GM21619 (cell line): Measurements from ENCODE around the gene TRIP4.

Source experiments
- ATAC-seq: cut with Tn5 transposase; IDR thresholded peaks from one replicate; pipeline ENCODE4 v1.9.1; 2021; ENCODE audit not compliant: unreplicated experiment

Gene TRIP4

DNA sequence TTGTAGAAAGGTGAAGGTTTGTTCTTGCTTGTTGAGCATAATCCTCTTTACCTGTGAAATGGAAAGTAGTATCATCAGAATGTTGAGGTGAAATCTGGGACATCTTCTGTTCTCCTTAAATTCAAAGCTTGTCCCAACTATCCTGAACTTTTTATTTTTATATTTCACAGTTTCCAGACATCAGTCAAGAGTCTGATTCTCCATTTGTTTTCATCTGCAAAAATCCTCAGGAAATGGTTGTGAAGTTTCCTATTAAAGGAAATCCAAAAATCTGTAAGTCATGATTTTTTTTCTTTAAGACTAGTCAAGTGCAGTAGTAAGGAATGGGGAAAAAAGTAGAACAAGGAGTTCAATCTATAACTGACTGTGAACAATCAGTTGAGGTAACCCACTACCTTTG is 57.2 kb downstream of the TRIP4 start:
- no peak for ATAC-seq

DNA sequence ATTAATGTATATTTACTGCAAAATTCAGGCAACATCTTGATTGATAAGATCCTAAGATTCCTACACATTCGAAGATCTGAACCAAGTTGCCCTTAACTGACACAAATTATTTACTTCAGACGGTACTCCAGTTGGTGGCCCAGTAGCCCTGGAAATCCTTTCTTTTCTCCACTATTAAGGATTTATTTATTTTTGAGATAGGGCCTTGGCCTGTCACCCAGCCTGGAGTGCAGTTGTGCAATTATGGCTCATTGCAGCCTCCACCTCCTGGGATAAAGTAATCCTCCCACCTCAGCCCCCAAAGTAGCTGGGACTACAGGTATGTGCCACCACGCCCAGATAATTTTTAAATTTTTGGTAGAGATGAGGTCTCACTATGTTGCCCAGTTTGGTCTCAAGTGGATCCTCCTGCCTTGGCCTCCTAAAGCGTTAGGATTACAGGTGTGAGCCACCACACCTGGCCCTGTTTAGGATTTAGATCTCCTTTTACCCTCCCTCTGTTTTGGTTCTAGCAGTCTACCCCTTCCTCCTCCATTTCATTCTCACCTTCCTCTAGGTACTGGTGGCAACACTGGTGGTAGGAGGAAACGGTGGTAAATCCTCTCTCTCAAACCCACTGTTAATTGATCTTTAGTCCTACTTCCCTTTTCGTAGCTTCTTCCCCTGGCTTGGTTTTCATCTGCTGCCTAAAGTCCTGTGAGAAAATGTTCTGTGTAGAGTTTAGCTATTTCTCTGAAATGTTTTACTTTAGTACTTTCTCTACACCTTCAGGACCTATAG is 60.1 kb downstream of the TRIP4 start:
- no peak for ATAC-seq

DNA sequence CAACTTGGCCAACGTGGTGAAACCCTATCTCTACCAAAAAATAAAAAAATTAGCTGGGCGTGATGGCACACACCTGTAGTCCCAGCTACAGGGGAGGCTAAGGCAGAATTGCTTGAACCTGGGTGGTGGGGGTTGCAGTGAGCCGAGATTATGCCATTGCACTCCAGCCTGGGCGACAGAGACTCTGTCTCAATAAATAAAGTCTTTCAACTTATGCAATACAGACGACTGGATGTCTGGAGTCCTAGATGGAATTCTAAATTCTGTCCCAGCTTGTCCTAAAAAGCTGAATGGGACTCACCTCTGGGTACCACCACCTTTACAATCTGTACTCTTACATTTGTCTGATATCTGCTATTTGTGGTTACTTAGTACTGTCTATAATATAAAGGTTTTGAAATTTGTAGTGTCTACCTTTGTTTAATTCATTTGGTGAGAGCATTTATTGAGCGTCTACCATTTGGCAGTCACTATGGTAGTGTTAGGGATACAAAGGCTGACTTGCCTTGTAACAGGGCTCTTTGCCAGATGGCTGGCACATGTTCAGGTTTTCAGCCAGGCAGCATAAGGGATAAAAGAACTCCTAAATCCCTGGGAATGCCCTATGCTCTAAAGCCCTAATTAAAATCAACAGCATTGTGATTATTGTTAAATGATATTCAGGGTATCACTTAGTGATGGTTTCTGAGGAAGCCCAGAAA is 65.5 kb downstream of the TRIP4 start:
- no peak for ATAC-seq

DNA sequence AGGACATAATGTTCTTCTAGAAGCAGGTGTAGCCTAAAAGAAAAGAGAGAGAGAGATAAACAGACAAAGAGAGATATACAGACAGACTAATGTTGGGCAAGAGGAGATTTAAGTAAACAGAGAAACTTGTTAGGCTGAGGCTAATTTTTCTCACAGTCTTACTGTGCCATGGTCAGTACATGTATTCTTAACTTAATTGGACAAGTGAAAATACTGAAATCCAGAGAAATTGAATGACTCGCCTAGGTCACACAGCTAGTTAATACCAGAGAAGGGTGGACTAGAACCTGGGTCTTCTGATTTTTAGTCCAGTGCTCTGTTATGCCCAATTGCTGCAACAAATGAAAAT is 66.0 kb downstream of the TRIP4 start:
- no peak for ATAC-seq

DNA sequence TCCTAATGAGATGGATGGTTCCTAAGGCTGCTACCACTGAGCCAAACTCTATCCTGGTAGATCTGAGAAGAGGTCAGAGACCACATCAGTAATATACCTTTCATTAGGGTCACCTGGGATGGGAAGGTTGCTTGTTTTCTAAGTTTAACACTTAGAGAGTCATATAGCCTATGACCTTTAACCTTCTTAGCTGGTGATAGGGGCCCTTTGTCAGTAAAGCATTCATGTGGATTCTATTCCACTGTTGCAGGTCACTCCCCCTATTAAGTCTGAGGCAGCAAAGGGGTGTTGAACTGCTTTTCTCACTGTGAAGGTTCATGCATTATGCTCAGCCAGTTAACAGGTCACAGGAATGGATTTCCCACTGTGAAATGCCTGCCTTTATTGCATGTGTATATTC is 66.6 kb downstream of the TRIP4 start:
- no peak for ATAC-seq

DNA sequence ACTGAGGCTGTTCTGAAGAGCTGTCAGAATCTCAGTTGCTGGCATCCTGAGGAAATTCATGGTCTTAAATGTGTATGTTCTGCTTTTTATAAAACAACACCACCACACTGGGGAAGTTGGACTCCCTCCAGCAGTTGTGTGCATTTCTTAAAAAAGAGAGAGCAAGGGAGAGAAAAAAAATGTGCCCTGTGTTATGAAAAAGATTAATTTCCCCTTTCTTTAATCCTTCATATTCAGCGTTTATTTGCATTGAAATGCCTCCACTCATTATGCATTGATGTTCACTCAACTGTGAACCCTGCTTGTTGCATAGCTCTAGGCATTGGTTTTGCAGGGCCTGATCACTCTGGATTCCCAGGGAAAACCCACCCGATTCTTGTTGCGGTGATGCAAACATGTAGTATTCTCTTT is 68.3 kb downstream of the TRIP4 start:
- no peak for ATAC-seq

DNA sequence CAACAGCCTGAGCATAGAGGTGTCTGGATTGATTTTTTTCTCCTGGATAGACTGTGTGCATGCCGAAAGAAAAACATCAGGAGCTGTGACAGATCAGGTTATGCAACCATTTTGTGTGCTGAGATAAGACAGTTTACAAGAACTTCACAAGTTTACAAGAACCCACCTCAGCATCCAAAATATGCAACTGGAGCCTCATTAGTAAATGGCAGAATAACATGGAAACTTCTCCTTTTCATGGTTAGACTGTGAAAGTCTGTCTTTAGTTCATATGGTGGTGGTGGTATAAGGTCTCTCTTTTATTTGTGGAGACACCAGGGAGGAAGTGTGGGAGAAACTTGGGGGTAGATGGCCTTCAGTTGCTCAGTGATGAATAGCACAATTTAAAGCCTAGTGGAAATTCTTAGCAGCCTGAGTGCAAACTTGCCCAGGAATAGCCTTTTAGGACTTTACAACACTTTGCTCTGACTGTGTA is 69.0 kb downstream of the TRIP4 start:
- no peak for ATAC-seq

DNA sequence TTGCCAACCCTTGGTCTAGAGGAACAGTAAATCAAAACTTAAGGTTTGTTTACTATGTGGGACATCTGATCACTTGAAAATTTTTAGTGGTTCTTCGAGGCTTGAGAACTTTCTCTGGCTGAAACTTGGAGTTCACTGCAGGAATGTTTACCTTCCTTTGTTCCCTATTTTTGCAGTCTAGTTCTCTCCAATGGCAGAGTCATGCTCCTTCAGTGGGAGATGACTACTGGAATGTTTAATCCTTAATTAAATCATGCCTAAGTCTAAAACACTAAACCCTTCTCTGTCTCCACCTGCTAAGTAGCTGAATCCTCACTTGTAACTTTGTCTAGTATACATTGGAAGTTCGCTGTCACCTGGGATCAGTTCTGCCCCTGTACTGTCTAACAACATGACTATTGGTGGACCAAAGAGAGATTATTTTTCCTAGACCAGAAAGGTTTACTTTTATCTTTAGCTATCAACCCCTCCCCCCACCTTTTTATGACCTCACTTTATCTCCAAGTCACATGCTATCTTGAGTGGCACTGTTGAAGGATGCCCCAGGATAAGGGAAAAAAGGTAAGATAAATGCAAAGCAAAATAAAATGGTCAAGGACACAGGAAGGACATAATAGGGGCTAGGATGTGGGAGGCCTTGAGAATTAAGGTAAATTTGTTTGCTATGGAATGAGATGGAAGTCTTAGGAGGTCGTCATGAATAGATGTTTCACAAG is 71.6 kb downstream of the TRIP4 start:
- no peak for ATAC-seq

DNA sequence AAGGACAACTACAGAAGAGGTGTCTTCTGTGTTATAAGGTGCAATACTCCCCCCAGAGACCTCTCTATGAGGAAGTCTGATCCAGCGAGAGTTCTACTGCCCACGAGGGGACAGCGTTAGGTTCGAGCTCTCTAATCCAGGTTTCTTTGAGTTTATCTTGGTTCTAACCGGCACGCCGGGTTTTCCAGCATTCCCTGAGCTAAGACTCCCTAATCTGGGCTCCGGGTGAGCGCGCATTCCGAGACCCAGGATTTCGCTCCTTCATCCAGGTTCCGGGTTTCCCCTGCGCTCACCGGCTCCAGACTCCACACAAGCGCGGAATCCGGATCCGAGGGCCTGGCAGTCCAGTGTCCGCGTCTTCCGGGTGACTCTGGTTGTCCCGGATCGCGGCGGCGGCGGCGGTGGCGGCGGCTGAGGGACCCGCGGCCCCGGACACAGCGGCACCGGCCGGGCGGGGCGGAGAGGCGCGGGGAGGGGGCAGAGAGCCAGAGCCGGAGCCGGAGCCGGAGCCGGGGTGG is 72.6 kb downstream of the TRIP4 start, which contains the start of gene ZNF609:
Gene ZNF609, plus strand, starts transcription at position 373 of the 518 bp plus-strand sequence. CDS start 38,842 bp downstream, outside the sequence.
- no peak for ATAC-seq

DNA sequence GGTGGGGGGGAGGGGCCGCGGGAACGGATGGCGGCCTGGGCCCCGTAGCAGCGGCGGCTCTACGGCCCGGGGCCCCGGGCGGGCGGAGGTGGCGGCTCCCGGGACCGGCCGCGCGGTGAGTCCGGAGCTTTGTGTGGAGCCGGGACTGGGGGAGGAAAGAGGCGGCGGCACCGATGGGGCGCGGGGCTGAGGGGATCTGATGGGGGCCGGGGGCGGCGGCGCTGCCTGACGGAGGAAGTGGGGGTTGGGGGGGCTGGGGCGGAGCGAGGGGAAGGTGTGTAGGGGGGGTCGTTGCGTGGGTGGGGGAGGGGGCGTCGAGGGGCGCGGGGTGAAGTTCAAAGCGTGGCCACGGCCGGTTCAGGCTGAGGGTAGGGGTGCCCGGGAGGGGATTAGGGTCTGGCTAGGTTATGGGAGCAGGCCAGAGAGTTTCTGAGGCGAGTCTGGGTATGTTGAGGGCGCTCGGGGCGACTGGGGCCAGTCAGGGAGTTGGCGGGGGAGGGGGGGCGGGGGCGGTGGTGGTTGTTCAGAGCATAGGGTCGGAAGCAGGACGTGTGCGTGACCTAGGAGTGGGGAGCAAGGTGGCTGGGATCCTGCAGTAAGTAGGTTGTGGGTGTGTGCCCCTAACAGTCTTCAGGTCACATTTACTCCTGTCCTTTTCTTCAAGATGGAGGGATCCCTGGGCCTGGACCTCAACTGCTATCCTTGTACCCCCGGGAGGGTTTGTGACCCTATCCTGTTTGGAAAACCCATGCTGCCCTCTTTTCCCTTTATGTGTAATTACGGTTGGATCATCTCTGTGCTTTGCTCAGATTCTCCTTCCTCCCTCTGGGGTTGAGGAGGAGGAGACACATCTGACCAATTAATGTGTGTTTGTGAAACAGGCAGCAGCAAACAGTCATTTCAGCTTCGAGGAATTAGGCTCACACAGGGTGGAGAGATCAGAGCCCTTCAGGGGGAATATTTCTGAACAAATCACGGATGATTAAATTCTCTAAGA is 73.4 kb downstream of the TRIP4 start:
- ATAC-seq, result no peak

DNA sequence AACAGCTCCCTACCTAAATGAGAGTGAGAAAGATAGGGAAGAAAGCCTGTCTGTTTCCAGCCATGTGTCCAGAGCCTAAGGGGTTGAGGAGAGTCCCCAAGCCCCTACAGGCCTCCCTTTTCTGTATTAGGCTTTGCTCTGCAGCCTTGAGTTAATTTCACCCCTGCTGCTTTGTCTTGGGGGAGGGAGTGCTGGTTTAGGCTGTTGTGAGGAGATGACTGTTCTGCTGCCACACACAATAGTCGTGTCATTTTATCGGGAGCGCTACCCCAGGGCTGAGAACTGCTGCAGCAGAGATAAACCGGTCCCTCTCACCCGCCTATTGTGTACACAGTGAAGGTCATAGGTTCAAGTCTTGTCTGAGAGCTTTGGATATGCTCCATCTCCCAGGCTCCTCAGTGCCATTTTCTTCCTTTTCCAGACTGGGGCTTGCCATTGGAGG is 74.1 kb downstream of the TRIP4 start:
- ATAC-seq, result no peak

DNA sequence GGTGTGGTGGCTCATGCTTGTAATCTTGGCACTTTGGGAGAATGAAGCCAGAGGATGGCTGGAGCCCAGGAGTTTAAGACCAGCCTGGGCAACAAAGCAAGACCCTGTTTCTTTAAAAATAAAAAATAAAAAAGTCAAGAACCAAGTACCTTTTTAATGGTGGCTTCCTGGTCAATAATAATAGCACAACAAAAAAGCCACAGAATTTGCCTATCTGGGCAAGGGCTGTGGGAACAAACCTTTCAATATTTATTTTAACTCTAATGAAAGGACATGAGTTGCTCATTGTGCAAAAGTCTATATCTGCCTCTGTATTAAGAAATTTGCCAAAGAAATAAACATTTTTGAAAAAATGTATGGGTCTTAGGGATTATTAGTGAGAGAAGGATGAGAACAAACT is 74.9 kb downstream of the TRIP4 start:
- no peak for ATAC-seq

DNA sequence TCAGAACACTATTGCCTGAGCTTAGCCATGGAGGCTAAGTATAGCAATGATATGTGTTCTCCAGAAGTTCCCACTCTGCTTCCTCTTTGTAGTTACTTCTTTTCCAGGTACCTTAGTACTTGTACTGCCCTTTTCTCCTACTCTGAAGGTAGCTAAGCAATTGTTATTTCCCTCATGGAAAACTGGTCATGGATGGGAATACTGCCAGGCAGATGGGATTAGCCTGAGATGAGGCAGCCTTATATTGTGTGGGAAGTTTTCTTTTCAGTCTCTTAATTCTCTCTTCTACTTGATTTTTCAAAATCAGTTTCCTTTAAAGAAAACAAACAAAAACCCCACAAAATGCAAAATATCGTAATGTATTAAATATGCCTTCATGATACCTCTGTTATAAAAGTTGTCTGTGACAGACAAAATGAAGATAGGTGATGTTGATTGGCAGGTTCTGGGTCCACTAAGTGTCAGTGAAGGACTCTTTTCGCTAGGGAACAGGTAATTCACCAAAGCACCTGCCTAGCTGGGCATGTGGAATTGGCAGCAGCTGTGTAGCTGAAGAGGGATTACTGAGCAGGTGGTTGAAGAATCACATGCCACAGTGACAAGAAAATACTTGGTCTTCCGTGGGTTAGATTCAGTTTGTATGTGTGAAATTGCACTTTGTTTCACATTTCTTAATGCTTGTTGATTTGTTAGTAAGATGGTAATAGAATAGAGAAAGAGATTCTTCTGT is 76.8 kb downstream of the TRIP4 start:
- ATAC-seq, result no peak

DNA sequence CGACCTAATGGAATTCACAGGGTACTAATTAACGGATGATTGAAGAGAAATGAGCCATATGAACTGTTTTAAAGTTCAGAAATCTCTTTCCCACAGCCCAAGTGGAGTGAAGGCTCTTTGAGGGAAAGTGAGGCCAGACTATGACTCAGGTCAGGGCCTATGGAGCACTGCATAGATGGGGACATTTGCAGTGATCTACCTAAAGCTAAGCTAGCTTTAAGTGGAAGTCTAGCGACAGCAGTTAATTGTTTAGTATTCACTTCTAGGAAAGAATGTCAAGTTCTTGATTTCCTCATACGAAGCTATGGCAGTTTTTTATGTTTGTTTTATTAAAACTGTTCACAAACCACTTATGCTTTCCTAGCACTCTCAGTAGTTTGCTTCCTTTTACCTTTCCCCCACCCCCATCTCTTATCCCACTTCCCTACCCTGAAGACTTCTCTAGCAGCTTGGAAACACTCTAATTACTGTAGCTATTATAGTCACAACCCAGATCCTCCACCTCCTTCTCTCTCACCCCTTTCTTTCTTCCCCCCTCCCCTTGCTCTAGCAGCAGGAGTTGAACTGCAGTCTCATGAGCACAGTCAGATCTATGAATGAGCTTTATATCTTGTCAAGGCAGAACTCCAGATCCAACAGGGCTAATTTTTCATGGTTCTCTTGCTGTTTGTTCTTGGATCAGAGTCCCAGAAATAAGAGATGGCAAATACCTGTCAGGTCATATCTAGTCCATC is 78.9 kb downstream of the TRIP4 start:
- ATAC-seq, result no peak

DNA sequence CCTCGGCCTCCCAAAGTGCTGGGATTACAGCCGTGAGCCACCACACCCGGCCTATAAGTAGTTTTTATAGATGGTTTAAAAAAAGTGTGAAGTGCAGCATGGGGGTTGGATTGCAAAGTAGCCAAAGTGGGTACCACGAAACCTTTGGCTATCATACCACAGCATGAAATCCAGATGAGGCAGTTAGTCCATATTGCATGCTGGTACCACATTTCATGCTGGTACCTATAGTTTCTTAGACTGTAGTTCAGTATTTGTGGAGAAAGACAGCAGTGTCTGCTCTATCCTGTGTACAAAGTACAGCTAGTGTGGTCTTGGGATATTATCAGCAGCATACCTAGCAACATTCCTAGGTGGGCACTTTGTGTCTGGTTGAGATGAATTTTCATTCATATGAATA is 84.5 kb downstream of the TRIP4 start:
- ATAC-seq, result no peak

DNA sequence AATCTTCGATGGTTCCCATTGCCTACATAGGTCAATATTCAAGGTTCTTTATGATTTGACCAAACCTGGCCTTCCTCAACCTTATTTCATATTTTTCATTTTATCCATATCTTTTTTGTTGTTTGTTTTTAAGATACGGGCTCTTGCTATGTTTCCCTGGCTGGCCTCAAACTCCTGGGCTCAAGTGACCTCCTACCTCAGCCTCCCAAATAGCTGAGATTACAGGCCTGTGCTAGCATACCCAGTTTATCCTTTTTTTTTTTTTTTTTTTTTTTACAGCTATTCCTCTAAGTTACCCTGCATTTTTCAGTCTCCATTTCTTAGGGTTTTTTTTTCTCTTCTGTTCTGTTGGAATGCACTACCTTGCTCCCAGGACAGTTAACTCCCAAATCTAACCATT is 87.2 kb downstream of the TRIP4 start:
- ATAC-seq, result no peak

DNA sequence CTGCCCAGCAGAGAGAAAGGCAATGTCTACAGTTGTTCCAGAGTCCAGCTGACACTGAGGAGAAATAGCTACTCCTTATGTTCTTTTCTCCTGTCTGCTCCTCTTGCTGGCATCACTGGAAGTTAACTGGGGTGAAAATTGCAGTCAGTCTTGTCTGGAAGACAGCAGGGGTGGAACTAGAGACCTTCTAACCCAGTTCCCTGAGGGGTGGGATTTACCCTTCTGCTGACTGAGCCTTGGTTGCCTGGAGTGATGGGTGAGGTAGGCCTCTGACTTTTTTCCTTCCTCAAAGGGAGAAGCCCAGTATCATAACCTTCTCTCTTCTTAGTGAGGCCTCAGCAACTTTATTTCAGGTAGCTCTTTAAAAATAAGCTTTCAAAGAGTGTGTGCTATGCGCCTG is 88.9 kb downstream of the TRIP4 start:
- no peak for ATAC-seq

DNA sequence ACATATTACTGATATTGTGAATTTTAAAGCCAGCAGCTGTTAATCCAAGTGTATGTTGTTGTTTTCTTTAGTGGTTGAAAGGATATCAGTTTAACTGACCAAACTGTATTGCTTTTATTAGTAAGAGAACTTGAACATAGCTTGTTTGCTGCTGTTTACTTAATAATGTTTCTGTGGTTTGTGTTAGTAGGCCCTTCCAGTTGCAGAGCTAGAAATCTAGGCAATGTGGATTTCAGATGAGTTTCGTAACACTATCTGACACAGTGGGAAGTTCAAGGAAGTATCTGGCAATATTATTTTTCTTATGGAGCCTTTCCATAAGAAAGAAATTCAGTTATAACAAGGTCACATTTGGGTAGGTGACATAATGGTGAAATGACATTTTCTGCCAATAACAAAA is 91.2 kb downstream of the TRIP4 start:
- ATAC-seq, result no peak

DNA sequence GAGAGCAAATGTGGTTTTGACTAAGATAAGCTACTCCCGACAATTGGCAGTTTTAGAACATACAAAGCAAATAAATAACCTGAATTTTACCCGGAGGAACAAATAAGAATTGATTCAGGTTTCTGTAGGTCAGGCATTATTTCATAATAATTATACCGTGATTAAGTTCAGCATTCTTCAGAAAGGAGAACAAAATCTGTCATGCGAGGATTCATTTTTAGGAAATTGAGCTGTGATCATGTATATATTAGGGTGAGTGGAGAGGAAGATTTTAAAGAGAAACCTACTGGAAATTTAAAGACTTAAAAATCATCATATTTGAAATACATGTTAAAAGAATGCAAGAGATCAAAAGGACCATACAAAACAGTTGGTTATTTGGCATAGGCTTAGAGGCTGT is 93.3 kb downstream of the TRIP4 start:
- no peak for ATAC-seq
